ENCODE data around the gene ZNF175.

- TF ChIP-seq EZH2 (IDR thresholded peaks at IDR 0.05; ENCODE audit: low read length, unreplicated experiment) (no peak), CTCF (conservative IDR thresholded peaks at IDR 0.05; ENCODE audit: low read depth, low read length) (no peak)
Observed at GRCh38 chr19:51640386-51640785, 69.3 kb downstream of the ZNF175 start.
